HFFc6 (cell line): ENCODE data around the gene ZNF100. TPM values are rescaled to one million over a fixed set of nuclear protein-coding genes. Genes with fewer than 3 reads are reported as not detected.
"Not testable (repeated sequence)": the region's sequence is repeated elsewhere in the genome, so short reads cannot be mapped to it uniquely, and the experiment has no call there.

Source experiments
- DNase-seq: peaks from one replicate; pipeline ENCODE4 v3.0.0-alpha.2; 2018
- H3K27ac Mint-ChIP-seq: 2 replicates; pipeline ENCODE4 v1.8.0; 2020; ENCODE audit warnings: mild to moderate bottlenecking, mixed read lengths
- H3K27me3 Mint-ChIP-seq: 2 replicates; pipeline ENCODE4 v1.8.0; 2021; ENCODE audit warnings: mild to moderate bottlenecking, moderate library complexity, mixed read lengths; ENCODE audit not compliant: insufficient read depth
- H3K36me3 Mint-ChIP-seq: 2 replicates; pipeline ENCODE4 v1.8.0; 2021; ENCODE audit warnings: low read depth, mixed read lengths
- H3K4me1 Mint-ChIP-seq: 2 replicates; pipeline ENCODE4 v1.8.0; 2020; ENCODE audit warnings: low read depth, mixed read lengths
- H3K4me3 Mint-ChIP-seq: 2 replicates; pipeline ENCODE4 v1.8.0; 2020; ENCODE audit warnings: mild to moderate bottlenecking, moderate library complexity, mixed read lengths
- H3K9me3 Mint-ChIP-seq: 2 replicates; pipeline ENCODE4 v1.8.0; 2020; ENCODE audit warnings: mild to moderate bottlenecking, mixed read lengths
- CTCF ChIP-seq: fragments of 200-600 bp; sonication (generic); IDR thresholded peaks from 2 replicates; pipeline ENCODE4 v1.5.0; 2021; ENCODE audit warnings: antibody characterized with exemption, mild to moderate bottlenecking
- total RNA-seq, 6 experiments: library from RNA; stranded (reverse); fragmentation: NEBNext Ultra II Directional; extraction: Animal tissue kit (Norgen Biotek cat#: 25700); gene quantifications; 2 replicates in 1 of 6; 3 replicates in 5 of 6; pipeline ENCODE4 v1.2.3, GENCODE V29; 2021

The ZNF100 gene
- total RNA-seq, 6 experiments from 2014 or later: 2.8 to 6.2 (median 5.3) TPM

- no peak for TF ChIP-seq CTCF
- H3K4me3 Mint-ChIP-seq: no peak overlapping the region
- no peak for DNase-seq
- peaks cover 23% of the 10 kb centered on the region for H3K9me3 Mint-ChIP-seq
- peaks cover 28% of the 10 kb centered on the region for H3K4me1 Mint-ChIP-seq
- H3K27ac Mint-ChIP-seq: no peak overlapping the region
- no peaks in the 10 kb centered on the region for H3K27me3 Mint-ChIP-seq
- peaks cover 73% of the 10 kb centered on the region for H3K36me3 Mint-ChIP-seq
These were observed 18.3 kb downstream of the ZNF100 start for GRCh38 chr19:21749090-21749489.

GRCh38 chr19:21748088-21748487 lies 19.3 kb downstream of the ZNF100 start:
- Mint-ChIP-seq H3K4me3 (no peak overlapping the region), H3K4me1 (peaks cover 28% of the 10 kb centered on the region), H3K9me3 (peaks cover 23% of the 10 kb centered on the region), H3K36me3 (peaks cover 72% of the 10 kb centered on the region), H3K27me3 (no peaks in the 10 kb centered on the region), H3K27ac (no peak overlapping the region)
- TF ChIP-seq CTCF: no peak
- DNase-seq: no peak

GRCh38 chr19:21740559-21740958 lies 26.8 kb downstream of the ZNF100 start:
- peaks cover 27% of the 10 kb centered on the region for H3K9me3 Mint-ChIP-seq
- H3K27ac Mint-ChIP-seq: no peak overlapping the region
- TF ChIP-seq CTCF: no peak
- no peak overlapping the region for H3K4me3 Mint-ChIP-seq
- no peaks in the 10 kb centered on the region for H3K4me1 Mint-ChIP-seq
- H3K27me3 Mint-ChIP-seq: no peaks in the 10 kb centered on the region
- H3K36me3 Mint-ChIP-seq: peaks cover 70% of the 10 kb centered on the region
- no peak for DNase-seq

- not testable (repeated sequence) for H3K4me1 Mint-ChIP-seq, H3K4me3 Mint-ChIP-seq, DNase-seq, H3K27ac Mint-ChIP-seq, H3K27me3 Mint-ChIP-seq
- Mint-ChIP-seq H3K36me3 (peaks cover 63% of the 10 kb centered on the region), H3K9me3 (peaks cover 57% of the 10 kb centered on the region)
These were observed 40.2 kb downstream of the ZNF100 start for GRCh38 chr19:21726942-21727747.

GRCh38 chr19:21713761-21714160 lies 53.6 kb downstream of the ZNF100 start:
- Mint-ChIP-seq H3K4me1 (no peaks in the 10 kb centered on the region), H3K4me3 (no peak overlapping the region)

More at GRCh38 chr19:21713761-21714160, 53.6 kb downstream of the ZNF100 start:
- H3K27ac Mint-ChIP-seq: no peak overlapping the region
- DNase-seq: no peak
- H3K36me3 Mint-ChIP-seq: no peaks in the 10 kb centered on the region
- H3K27me3 Mint-ChIP-seq: no peaks in the 10 kb centered on the region
- no peak for TF ChIP-seq CTCF
- peaks cover 21% of the 10 kb centered on the region for H3K9me3 Mint-ChIP-seq
